GM21619 (cell line): ENCODE measurements around the gene SORCS3.

ENCODE experiments used
- ATAC-seq: cut with Tn5 transposase; IDR thresholded peaks from one replicate; pipeline ENCODE4 v1.9.1; 2021; ENCODE audit not compliant: unreplicated experiment

SORCS3 gene

DNA sequence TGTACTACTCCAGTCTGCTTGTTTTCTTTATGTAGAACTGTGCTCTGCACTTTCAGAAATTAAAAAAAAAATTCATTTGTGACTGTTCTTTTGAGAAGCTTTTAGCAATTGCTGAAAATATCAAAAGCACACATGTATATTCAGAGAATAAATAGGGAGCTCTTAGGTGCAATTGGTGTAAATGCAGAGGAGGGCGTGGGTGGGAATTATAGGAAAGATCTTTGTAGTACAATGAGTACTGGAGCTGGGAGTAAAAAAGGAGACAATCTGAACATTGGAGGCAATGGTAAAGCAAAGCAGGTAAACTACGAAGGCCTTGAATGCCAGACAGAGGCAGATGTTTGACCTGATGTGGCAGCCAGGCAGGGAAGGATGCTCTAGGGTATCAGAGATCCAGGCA, 267.5 kb downstream of the SORCS3 start:
- no peak for ATAC-seq

DNA sequence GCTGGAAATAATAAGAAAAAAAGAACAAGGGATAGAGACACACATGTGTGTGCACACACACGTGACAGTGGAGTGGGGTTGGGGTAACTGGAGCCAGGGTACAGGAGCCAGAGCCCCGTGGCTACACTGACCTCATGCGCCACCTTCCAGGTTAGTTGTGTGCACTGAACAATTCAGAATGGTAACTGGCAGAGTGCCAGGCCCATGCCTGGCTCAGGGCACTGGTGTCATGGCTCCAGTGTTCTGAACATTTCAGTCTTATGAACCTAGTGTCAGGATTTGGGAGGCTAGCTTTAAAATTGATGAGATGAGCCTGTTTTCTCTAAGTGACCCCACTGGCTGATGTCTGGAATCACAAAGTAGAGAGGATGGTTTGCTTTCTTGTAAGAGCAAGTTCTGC, 269.6 kb downstream of the SORCS3 start:
- ATAC-seq = no peak

DNA sequence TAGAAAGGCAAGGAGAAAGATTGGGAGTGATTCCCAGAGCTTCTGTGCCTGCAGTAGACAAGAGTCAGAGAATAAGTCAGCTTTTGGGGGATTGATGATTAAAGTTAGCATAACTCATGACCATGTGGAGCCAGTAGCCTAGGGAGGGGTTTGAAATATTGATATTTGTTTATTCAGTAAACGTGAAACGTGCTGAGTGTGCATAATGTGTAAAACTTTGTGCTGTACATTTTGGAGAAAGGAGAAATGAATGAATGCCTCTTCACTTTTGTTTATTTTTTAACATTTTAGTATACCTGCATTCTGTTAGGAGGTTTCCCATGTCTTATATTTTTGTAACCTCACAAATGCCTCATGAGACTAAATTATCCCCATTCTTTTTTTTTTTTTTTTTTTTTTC, 272.3 kb downstream of the SORCS3 start:
- no peak for ATAC-seq

DNA sequence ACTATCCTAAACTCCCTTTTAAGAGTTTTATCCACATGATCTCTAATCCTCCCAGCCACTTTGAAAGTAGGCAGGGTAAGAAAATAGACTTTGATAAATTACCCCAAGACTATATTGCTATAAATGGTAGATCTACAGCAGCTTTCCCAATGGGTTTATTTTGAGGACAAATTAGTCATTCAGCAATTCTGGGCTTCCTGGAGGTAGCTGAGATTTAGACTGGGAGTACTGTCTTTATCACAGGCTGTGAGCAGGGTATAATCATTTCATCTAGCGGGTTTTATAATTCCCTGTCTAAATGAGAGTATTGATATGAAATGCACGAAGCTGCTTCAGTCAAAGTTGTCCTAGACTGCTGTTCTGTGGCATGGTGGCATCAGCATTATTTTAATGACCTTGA, 279.4 kb downstream of the SORCS3 start:
- no peak for ATAC-seq

DNA sequence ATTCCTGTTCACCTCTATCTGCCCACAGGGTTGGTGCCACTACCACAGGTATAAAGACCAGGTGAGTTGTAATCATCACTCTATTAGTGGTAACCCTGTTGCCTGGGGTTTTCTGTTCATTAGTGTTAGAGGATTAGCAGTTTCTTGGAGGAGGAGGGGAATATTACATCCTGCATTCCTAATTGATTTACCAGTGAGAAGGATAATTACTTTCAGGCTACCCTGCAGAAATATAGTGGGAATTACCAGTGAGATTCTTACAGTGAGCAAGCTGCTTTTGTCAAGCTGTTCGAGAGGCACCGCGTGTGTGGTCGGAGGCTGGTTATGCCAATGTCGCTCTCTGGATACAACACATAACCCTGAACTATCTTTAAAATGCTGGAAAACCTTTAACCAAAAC, 280.7 kb downstream of the SORCS3 start:
- ATAC-seq = no peak

DNA sequence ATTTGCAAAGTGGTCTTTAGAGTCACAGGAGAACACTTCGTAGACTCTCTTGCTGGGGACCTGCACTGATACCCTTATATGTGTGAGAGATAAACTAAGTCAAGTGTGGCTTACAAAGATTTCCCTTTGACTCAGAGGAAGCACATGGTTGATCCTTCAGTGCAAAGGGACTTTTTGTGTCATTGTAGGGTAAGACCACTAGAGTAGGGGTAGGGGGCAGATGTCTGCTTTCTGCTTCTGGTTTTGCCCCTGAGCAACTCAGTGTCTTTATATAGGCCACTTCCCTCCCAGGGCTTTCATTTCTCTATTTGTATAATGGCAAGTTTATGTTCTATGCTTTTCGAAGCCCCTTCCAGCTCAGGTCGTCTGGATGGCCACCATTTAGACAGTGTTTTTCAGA, 281.7 kb downstream of the SORCS3 start:
- peak; percentile 82 for ATAC-seq

DNA sequence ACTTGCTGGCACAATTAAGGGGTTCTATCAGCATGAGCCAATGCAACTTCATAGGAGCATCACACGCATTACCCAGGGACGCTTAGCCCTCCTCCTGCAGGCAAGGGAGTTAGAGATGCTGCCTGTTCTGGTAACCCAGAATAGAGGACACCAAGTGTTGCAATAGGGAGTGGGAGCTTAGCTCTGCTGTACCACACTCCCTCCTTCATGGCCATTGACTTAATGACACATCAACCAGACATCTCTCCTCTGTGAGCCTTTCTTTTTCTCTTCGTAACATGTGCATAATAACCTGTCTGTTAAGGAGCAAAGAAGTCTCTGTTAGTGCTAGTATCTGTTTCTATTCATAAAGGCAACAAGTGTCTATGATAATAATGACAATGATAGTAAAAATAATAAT, 282.4 kb downstream of the SORCS3 start:
- no peak for ATAC-seq

DNA sequence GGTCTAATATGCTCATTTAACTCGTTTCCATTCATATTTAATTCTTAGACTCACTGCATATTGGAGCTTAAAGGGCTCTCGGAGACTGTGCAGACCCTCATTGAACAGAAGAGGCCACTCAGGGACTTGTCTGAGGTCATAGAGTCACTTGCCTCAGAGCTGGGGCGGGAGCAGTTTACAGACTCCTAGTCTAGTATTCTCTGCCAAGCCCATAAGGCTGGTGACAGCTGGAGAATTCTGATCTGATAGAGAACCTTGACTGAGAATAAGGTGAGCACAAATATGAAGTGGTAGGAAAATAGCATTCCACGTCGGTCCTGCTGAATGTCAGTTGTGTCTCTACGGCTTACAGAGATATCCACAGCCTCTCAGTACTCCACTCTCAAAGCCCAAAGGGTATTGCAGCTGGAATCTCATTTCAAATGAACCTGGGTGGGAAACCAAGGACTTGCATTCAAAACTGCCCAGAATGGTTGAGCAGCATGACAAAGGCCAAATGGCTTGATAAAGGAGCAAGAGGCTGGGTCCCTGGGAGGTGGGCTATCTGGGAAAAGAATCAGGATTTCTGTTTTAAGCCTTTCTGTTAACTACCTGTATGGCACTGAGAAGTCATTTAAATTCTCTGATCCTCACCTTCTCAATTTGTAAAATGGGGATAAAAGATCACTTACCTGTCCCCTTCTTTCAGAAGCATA, 283.2 kb downstream of the SORCS3 start:
- no peak for ATAC-seq

DNA sequence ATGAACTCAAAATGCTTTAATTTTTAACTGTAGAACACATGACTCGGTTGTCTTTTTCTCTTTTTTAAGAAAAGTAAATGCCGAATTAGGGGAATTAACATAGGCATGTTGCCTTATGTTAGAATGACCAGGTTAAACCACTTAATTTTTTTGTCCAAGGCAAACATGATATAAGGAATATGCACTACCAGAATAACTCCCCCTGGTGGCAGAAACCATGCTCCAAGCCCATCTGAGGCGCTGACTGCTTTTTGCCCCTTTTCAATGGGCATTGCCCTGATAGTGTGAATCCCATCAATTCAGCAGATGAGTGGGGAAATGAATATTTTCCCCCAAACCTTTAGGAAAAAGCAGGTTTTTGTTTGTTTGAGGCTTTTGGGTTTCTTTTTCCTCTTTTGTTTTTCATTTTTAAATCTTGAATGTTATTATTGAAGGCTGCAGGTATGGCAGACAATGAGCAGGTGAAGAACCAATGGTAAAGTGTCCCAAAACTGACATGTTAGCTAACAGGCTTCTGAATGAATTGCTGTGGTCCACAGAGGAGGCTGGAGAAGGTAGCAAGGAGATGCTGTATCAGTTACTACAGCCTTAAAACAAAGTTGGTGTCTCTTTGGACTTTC, 284.3 kb downstream of the SORCS3 start:
- no peak for ATAC-seq

DNA sequence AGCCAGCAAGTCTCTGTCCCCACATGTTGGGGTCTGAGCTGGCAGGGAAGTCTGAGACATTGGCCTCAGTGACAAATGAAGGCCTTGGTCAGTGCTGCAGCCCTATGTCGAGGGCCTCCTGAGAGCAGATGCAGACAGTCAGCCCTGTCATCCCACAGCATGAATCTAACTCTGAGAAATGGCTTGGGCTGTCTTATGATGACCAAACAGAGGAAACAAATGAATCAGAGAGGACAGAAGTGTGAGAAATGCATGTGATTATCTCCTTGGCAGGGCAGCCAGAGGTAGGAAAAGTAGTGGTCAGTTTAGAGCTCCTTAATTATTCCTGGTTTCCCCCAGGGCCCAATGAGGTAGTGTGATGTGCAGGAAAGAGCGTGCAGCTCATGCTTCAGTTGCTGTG, 287.6 kb downstream of the SORCS3 start:
- ATAC-seq = no peak

DNA sequence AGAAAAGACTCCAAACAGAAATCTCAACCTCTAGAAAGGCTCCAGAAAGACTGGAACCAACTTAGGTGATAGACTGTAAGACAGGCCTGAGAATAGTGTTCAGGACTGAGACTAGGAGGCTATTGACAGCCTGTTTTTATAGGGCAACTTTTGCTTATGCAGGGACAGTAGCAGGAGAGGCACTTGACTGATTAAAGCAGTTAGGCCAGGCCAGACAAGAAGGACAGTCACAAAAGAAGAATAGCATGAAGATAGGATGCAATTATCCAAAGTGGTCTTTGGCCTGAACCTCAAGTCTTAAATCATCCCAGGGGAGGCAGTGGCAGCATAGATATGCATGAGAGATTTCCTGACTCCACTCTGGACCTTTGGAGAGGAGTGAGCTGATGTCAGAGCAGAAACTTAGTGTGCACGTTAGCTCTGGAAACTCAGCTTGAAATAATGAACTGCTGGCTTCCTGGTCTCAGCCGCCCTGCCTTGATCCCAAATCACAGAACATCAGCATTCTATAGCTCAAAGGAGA, 290.6 kb downstream of the SORCS3 start:
- ATAC-seq = no peak

DNA sequence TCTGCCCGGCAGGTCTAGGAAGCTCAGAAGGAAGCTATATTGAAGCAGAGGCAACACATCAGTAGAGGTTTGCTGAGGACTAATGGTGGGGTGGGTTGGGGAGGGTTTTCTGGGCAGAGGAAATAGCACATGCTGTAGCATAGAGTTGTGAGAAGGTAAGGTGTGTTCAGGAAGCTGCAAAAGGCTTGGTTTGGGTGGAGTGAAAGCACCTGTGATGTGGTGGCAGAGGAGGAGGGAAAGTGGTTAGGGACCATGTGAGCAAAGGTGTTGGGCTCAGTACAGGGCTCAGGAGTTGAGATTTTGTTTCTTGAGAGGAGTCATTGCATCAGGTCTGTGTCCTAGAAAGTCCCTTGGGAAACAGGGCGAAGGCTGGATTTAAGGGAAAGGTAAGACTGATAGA, 294.6 kb downstream of the SORCS3 start:
- no peak for ATAC-seq

DNA sequence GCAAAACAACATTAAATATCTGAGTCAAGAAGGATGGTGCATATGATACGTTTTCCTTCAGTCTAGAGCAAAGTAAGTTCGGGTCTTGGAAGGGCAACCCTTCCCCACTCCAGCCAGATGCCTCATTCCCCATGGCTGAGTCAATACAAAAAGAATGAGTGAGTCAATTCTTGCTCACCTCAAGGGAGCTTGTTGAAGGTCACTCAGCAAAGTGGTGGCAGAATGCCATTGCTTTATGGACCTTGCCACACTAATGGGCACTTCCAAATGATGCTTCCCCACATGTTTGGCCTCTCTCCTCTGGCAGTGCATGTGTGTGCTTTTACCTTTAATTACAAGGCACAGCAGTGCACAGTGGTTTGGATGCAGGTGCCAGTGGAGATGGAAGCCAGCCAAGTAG, 296.5 kb downstream of the SORCS3 start:
- ATAC-seq = no peak

DNA sequence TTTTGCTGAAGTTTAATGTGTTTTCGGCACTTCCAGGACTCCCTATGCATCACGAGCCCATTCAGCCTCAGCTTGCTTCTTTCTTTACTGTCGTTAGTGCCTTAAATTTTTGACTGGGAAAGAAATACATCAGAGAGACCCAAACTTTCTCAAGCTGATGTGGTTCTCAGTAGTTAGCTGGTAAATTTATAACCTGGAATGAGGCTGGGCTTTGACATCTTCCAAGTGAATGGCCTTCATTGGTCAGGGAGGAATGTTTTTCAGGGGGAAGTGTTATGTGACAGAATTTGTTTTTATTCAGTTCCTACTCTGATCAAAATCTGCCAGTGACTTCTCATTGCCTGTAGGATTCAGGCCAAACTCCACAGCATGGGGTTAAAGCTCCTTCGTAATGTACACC, 296.9 kb downstream of the SORCS3 start:
- ATAC-seq = no peak

DNA sequence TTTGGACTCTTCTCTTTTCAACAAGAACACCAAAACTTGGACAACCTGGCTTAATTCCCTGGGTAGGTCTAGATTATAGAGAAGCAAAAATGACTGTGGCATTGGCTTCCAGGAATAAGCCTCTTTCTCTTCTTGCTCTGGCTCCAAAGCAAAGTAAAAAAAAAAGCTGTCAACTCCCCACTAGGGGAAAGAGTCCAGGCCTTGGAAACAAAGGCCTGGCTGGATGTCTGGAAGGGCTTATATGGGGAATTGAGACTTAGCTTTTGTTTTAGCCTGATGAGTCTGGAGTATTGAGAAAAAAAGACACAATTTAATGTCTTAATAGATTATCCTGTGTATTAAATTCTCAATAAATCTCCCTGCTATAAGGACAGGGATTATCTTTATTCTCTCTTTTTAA, 300.6 kb downstream of the SORCS3 start:
- ATAC-seq = no peak

DNA sequence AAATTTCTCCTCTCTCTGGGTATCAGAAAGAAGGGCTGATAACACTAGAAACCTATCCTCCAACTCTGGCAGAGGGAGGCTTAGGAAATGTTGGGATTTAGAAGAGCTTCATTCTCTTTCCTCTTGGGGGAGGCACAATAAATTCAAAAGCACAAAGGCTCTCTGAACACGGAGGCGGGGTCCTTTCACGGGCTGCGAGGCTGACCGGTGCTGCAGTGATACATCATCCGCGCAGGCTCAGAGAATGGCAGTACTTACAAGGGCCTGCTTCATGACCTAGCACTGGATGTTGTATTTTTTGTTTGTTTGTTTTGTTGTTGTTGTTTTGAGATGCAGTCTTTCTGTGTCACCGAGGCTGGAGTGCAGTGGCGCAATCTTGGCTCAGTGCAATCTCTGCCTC, 306.2 kb downstream of the SORCS3 start:
- no peak for ATAC-seq

DNA sequence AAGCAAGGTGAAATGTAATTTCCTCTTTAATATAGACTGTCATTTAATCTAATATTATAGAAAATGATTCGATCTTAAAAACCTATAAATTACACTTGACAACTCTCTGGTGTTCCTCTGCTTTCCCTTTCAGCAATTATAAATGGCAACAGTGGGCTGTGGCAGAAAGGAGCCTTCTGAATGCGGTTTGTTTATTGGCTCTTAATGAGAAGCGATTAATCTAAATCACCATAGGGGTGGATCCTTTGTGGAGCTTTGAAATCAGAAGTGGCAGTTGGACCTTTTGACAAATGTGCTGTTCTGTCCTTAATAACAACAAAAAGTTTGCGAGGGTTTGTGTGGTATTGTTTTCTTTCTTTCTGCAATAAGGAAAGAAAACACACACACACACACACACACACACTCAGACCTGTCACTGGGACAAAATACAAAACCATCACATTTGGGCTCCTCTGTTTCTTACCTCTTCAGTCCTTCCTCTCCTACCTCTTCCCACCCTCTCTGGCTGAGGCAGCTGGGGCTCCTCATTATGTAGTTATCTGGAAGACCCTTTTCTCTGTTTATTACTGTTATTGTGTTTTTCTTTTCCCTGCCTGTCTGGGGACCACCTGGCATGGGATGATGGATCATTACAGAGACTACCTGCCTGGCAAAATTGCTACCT, 316.2 kb downstream of the SORCS3 start:
- ATAC-seq = no peak

DNA sequence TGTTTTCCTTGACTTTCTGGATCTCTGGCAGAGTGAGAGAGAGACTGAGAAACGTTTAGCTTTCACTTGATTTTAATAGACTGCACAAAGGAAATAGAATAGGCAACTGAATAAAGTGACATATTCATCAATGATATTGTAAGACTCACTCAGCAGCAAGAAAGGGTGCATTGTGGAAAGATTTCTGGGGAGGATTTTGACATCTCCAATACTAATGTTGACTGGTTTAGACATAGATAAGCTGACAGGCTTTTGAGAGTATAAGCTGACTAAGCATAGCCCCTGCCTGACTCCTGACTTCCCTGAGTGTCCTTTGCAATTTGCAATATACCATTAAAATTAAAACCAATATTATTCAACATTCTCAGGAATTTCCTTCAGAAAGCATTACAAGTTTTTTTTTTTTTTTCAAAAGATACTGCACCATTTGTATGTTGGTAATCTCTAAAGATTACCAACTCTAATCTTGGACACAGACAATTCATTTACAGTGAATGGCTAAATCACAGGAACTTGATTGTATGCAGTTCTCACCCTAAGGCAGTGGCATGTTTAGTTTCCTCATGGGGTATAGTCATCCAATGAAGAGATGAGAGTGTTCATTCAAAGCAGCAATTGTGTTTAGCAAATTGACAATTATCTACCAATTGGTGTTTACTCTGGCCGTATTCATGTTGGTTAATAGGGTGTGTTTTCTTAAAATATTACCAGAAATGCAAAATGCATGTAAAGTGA, 325.6 kb downstream of the SORCS3 start:
- ATAC-seq = no peak

DNA sequence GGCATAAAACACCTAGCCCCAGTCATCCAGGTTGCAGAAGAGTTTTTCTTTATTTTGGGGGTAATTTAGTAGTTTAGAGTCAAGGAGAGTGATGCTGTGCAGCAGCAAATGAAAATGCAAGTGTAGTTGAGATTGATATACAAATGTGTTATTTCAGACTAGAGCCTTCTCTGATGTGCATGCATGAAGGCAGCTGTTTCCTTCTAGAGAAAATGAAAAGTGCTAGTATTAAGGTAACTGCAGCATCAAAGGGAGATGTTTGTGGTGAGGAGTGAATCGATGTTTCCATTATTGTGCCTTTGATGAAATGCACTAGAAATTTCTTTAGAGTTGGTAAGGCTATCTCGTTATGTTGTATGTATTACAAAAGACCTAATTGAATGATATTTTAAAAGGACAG, 339.3 kb downstream of the SORCS3 start:
- no peak for ATAC-seq

DNA sequence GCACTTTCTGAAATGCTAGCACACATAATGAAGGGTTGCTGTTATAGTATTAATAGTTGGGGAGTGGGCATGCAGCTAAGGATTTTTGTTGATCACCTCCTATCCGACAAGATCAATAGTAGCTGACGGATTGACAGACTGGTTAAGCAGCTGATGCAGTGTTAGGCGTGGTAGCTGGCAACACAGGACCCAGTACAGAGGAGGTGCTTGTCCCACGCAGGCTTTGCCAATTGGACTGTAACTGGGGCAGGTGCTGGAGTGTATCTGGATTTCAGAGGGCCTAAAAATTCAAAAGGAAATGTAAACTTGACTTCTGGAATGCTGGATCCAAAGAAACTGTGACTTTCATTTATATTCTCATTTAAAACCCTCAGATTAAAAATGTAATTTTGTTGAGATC, 340.9 kb downstream of the SORCS3 start:
- no peak for ATAC-seq

DNA sequence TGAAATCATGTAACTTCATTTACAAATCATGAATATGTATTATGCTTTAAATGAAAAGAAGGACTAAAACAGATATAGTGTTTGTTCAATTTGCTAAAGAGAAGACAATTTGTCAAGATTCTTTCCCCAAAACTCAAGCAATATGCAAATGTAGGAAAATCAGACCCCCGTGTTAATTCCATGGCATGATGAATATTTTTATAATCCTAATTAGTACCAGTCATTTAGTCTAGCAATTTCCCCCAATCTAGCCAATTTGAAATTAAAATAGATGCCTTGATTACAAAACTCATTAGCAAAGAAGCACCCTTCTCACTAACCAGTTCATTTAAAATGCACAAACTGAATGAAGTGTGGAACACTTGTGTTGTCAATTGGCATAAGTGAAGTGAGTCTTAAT, 347.6 kb downstream of the SORCS3 start:
- no peak for ATAC-seq

DNA sequence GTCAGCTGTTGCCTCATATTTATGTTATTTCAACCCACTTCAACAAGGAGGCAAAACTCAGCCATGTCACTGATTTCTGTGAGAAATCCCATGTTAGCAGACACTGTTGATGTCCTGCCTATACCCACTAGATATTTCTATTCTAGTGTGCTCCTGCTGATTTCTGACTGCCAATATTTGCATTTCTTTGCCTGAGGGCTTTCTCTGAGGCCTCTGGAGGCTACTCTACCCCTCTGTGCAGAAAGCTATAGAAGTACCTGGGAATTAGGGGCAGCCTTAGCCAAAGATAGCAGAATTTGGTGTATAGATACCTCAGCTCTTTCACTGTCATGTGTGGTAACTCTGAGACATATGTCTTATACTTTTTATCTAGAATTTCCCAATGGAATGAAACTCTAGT, 348.8 kb downstream of the SORCS3 start:
- no peak for ATAC-seq
